BJ (cell line): ENCODE measurements around the gene STRIP1. TPM values are rescaled to one million over a fixed set of nuclear protein-coding genes. Genes with fewer than 3 reads are reported as not detected.
A peak's percentile ranks its signal among the peaks of the same experiment; 100 is the strongest.

Experiments used
- CTCF ChIA-PET: fragments of 350-600 bp; formaldehyde crosslinking; extraction: SDS; loops from one replicate; lab custom pipeline; 2021; ENCODE audit warnings: antibody characterized with exemption, inconsistent platforms; lab: Yijun Ruan, JAX
- POLR2A ChIA-PET: fragments of 300-600 bp; sonication (Branson Sonifier 250); formaldehyde crosslinking; extraction: SDS; loops from one replicate; lab custom pipeline; 2021; ENCODE audit warnings: antibody characterized with exemption; lab: Charles Lee
- DNase-seq: peaks from one replicate; pipeline ENCODE4 v3.0.0-alpha.2; 2011; ENCODE audit warnings: low read depth
- H3K27me3 ChIP-seq: 2 replicates; pipeline ENCODE4 v1.6.0; 2011; ENCODE audit warnings: low read length; ENCODE audit not compliant: control insufficient read depth, insufficient read depth
- H3K36me3 ChIP-seq: 2 replicates; pipeline ENCODE4 v1.5.1; 2011; ENCODE audit warnings: low read length; ENCODE audit not compliant: control insufficient read depth, insufficient read depth
- H3K4me3 ChIP-seq: 2 replicates; pipeline ENCODE4 v1.5.1; 2011; ENCODE audit warnings: low read depth, mild to moderate bottlenecking, control low read depth, low read length
- CTCF ChIP-seq: IDR thresholded peaks from 2 replicates; pipeline ENCODE4 v1.5.1; 2011; ENCODE audit warnings: low read depth, mild to moderate bottlenecking, control low read depth, inconsistent platforms, low read length, moderate library complexity; ENCODE audit not compliant: insufficient read depth
- polyA plus RNA-seq: library from polyadenylated mRNA; depleted of rRNA; stranded (reverse); fragments of >200 nt; gene quantifications from 2 replicates; pipeline ENCODE4 v1.2.3, GENCODE V29; 2011

STRIP1 gene
- polyA plus RNA-seq, 1 experiment, result 46.2 TPM

DNA sequence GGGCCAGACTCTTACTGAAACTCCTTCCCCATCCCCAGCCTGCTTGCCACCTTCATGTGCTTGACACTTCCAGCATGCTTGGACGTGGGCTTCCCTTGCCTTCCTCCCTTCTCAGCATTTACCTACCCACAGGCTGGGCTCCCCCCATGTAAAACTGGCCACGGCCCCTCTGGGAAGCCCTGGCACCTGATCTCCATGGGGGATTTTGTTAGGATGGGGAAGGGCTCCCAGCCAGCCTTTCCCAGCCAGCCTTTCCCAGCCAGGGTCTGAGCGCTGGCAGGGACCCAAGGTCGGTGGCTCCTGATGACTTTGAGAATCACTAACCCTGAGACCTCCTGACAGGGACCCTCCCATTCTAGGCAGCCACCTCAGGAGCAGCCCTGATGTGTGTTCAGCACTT is 29.4 kb downstream of the STRIP1 start:
- no peak overlapping the region for H3K4me3 ChIP-seq
- TF ChIP-seq CTCF, result no peak

DNA sequence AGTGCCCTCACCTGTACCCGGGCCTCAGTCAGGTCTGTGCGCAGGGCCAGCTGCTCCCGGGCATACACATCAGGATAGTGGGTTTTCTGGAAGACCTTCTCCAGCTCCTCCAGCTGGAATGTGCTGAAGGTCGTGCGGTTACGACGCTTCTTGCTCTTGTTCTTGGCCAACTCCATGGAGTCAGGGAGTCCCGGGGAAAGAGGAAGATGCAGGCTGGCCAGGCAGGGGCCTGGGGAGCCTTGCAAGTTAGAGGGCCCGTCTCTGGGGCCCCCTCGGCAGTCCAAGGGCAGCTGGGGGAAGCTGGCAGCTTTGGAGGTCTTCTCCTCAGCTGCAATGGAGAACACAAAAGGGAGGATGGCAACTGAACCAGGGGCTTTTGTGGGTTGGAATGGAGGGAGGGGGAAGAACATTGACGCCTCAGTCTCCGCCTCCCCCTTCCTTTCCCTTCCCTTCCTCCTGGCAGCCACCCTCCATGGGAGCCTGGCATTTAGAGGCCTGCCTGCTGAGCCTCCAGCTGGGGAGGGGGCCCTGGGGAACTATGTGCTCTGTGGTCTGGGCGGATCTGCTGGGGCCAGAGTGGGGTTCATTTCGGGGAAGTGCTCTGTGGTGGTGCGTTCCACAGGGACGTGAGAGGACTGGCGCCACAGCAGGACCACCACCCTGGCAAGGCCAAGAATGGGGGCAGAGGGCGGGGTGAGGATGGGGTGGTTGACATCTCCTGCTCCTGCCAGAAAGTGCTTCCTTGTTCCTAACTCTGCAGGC is 30.3 kb downstream of the STRIP1 start:
- CTCF ChIA-PET, result interaction anchor here (1.0 to 6.3 kb wide), 4 partner anchors 11 to 23 kb away, joined by 4 to 48 read pairs (median 7); no protein-coding TSS in a partner anchor
- Histone ChIP-seq H3K4me3 (no peak overlapping the region), H3K27me3 (peaks cover 17% of the 10 kb centered on the region), H3K36me3 (peaks cover 1% of the 10 kb centered on the region; the same call in 1 of the 2 replicates)
- no peak for DNase-seq
- no peak for TF ChIP-seq CTCF
- POLR2A ChIA-PET, result no interaction called here

More for the DNA sequence above, 29.4 kb downstream of the STRIP1 start:
- Histone ChIP-seq H3K36me3 (peaks cover 1% of the 10 kb centered on the region; the same call in 1 of the 2 replicates), H3K27me3 (peaks cover 10% of the 10 kb centered on the region; the same call in 1 of the 2 replicates)
- ChIA-PET POLR2A (no interaction called here), CTCF (interaction anchor here (1.0 to 6.3 kb wide), 2 partner anchors 10 to 18 kb away, joined by 4 to 48 read pairs; no protein-coding TSS in a partner anchor)
- no peak for DNase-seq

- TF ChIP-seq CTCF, result no peak
- ChIA-PET POLR2A (no interaction called here), CTCF (interaction anchor here (0.6 to 6.3 kb wide), 10 partner anchors 12 to 306 kb away, joined by 3 to 48 read pairs (median 4); no protein-coding TSS in a partner anchor)
- DNase-seq, result no peak
- Histone ChIP-seq H3K4me3 (no peak overlapping the region), H3K36me3 (peaks cover 1% of the 10 kb centered on the region; the same call in 1 of the 2 replicates), H3K27me3 (peaks cover 19% of the 10 kb centered on the region)
These were observed 31.4 kb downstream of the STRIP1 start for GRCh38 chr1:110065841-110066240.

DNA sequence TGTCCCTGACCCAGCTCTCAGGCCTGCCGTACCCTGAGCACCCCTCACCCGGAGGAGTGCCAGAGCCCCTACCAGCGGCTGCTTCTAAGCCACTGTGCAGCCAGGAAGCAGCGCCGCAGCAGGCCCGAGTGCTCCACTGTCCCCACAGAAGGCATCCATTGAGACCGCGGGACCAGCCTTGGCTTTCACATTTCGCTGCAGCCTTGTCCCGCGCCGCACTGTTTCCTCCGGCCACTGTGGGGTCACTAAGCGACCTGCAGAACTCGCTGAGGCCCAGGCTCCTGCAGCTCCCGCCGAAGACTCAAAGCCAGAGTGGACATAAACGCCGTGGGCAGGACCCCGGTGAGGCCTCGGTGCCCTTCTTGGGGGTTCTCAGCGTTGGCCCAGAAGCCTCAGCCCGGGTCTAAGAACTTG is 33.1 kb downstream of the STRIP1 start:
- H3K36me3 ChIP-seq, result 0 out of 2 replicates have a peak, but pooled peaks cover 1% of the 10 kb centered on the region
- DNase-seq, result no peak
- ChIA-PET POLR2A (no interaction called here), CTCF (interaction anchor here (1.9 to 6.3 kb wide), 3 partner anchors 7 to 20 kb away, joined by 8 to 48 read pairs (median 11); no protein-coding TSS in a partner anchor)
- H3K27me3 ChIP-seq, result peaks cover 21% of the 10 kb centered on the region
- H3K4me3 ChIP-seq, result peak overlapping the region; percentile 43; the same call in 1 of the 2 replicates
- TF ChIP-seq CTCF, result no peak
